ENCODE measurements around the gene ARMC10.

DNA sequence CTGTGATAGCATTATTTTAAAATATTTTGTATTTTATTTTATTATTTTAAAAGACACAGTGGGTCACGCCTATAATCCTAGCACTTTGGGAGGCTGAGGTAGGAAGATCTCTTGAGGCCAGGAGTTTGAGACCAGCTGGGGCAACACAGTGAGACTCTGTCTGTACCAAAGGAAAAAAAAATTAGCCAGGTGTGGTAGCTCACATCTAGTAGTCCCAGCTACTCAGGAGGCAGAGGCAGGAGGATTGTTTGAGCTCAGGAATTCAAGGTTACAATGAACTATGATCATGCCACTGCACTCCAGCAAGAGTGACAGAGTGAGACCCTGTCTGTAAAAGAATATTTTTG, 37.5 kb upstream of the ARMC10 start:
- TF ChIP-seq, protein P1, sequence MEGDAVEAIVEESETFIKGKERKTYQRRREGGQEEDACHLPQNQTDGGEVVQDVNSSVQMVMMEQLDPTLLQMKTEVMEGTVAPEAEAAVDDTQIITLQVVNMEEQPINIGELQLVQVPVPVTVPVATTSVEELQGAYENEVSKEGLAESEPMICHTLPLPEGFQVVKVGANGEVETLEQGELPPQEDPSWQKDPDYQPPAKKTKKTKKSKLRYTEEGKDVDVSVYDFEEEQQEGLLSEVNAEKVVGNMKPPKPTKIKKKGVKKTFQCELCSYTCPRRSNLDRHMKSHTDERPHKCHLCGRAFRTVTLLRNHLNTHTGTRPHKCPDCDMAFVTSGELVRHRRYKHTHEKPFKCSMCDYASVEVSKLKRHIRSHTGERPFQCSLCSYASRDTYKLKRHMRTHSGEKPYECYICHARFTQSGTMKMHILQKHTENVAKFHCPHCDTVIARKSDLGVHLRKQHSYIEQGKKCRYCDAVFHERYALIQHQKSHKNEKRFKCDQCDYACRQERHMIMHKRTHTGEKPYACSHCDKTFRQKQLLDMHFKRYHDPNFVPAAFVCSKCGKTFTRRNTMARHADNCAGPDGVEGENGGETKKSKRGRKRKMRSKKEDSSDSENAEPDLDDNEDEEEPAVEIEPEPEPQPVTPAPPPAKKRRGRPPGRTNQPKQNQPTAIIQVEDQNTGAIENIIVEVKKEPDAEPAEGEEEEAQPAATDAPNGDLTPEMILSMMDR (IDR thresholded peaks at IDR 0.05): no peak
- TF ChIP-seq POLR2A (IDR thresholded peaks at IDR 0.05): no peak

Data from right lobe of liver (tissue), 4 donors.